ENCODE results near the gene VGLL4.
"Not testable (repeated sequence)": the region's sequence is repeated elsewhere in the genome, so short reads cannot be mapped to it uniquely, and the experiment has no call there.

- TF ChIP-seq POLR2A, CTCF, EP300 (IDR thresholded peaks at IDR 0.05): not testable (repeated sequence)
Observed at GRCh38 chr3:11526121-11526520, 117.6 kb downstream of the VGLL4 start.

Data from gastroesophageal sphincter (tissue), 3 donors.